Neural cell (in vitro differentiated cells): ENCODE measurements around the gene FOXJ3.

ENCODE experiments used
- CTCF ChIP-seq: fragments of 450-650 bp; IDR thresholded peaks from 2 replicates; pipeline ENCODE4 v1.5.1; 2014; ENCODE audit warnings: antibody characterized with exemption, mild to moderate bottlenecking, moderate library complexity; ENCODE audit not compliant: poor library complexity, severe bottlenecking
- EP300 ChIP-seq: fragments of 450-650 bp; conservative IDR thresholded peaks from 2 replicates; pipeline ENCODE4 v1.6.1; 2014; ENCODE audit warnings: antibody characterized with exemption, mild to moderate bottlenecking, moderate library complexity; ENCODE audit not compliant: poor library complexity, severe bottlenecking
- MXI1 ChIP-seq: fragments of 450-650 bp; conservative IDR thresholded peaks from 2 replicates; pipeline ENCODE4 v1.6.1; 2014; ENCODE audit warnings: antibody characterized with exemption, mild to moderate bottlenecking; ENCODE audit not compliant: poor library complexity, severe bottlenecking
- POLR2AphosphoS5 ChIP-seq: IDR thresholded peaks from 2 replicates; pipeline ENCODE4 v1.6.1; 2012
- REST ChIP-seq: IDR thresholded peaks from 2 replicates; pipeline ENCODE4 v1.6.1; 2012; ENCODE audit warnings: borderline replicate concordance
- SMC3 ChIP-seq: fragments of 450-650 bp; conservative IDR thresholded peaks from 2 replicates; pipeline ENCODE4 v1.6.1; 2014; ENCODE audit warnings: antibody characterized with exemption, mild to moderate bottlenecking, moderate library complexity; ENCODE audit not compliant: poor library complexity

GRCh38 chr1:42318601-42319000, 16.4 kb downstream of the FOXJ3 start:
- TF ChIP-seq EP300 (no peak), CTCF (no peak), POLR2AphosphoS5 (no peak), MXI1 (no peak), REST (no peak), SMC3 (no peak)
